Nephron (organoid): ENCODE results near the gene MAD2L1BP.

Experiments used
- H3K27ac Mint-ChIP-seq, 3 experiments: 2 replicates each; pipeline ENCODE4 v1.8.0; 2020; ENCODE audit warnings: mixed read lengths in 3 of 3, mild to moderate bottlenecking in 2 of 3, moderate library complexity in 1 of 3
- H3K27me3 Mint-ChIP-seq: 2 replicates; pipeline ENCODE4 v1.8.0; 2021; ENCODE audit warnings: low read depth, mild to moderate bottlenecking, moderate library complexity, mixed read lengths
- H3K36me3 Mint-ChIP-seq: 2 replicates; pipeline ENCODE4 v1.8.0; 2020; ENCODE audit warnings: low read depth, mixed read lengths
- H3K4me1 Mint-ChIP-seq: 2 replicates; pipeline ENCODE4 v1.8.0; 2020; ENCODE audit warnings: mixed read lengths
- H3K4me3 Mint-ChIP-seq, 3 experiments: 2 replicates each; pipeline ENCODE4 v1.8.0; 2020; ENCODE audit warnings: mild to moderate bottlenecking in 3 of 3, mixed read lengths in 3 of 3, moderate library complexity in 2 of 3
- H3K9me3 Mint-ChIP-seq: 2 replicates; pipeline ENCODE4 v1.8.0; 2020; ENCODE audit warnings: mixed read lengths
- CTCF ChIP-seq, 3 experiments: fragments of 200-600 bp; sonication (generic); IDR thresholded peaks; one replicate each; pipeline ENCODE4 v1.5.0; 2021; ENCODE audit warnings: antibody characterized with exemption in 3 of 3; ENCODE audit not compliant: unreplicated experiment in 3 of 3

The MAD2L1BP gene

GRCh38 chr6:43623880-43624785 lies 11.5 kb upstream of the MAD2L1BP start:
- TF ChIP-seq CTCF (IDR thresholded peaks at IDR 0.05; ENCODE audit: unreplicated experiment in 3 of 3) = no peak
- H3K4me1 Mint-ChIP-seq = peaks cover 20% of the 10 kb centered on the region
- H3K36me3 Mint-ChIP-seq = peaks cover 57% of the 10 kb centered on the region
- no peak overlapping the region for H3K27ac Mint-ChIP-seq
- H3K4me3 Mint-ChIP-seq = peak overlapping the region in 2 of 3 experiments; percentile 22 to 52
- no peaks in the 10 kb centered on the region for H3K9me3 Mint-ChIP-seq
- H3K27me3 Mint-ChIP-seq = no peaks in the 10 kb centered on the region

- Mint-ChIP-seq H3K4me3 (no peak overlapping the region), H3K36me3 (peaks cover 51% of the 10 kb centered on the region), H3K4me1 (peaks cover 20% of the 10 kb centered on the region), H3K27ac (no peak overlapping the region), H3K27me3 (no peaks in the 10 kb centered on the region), H3K9me3 (no peaks in the 10 kb centered on the region)
- TF ChIP-seq CTCF (IDR thresholded peaks at IDR 0.05; ENCODE audit: unreplicated experiment in 3 of 3) = no peak
Measured at GRCh38 chr6:43624786-43625288, 10.8 kb upstream of the MAD2L1BP start.

DNA sequence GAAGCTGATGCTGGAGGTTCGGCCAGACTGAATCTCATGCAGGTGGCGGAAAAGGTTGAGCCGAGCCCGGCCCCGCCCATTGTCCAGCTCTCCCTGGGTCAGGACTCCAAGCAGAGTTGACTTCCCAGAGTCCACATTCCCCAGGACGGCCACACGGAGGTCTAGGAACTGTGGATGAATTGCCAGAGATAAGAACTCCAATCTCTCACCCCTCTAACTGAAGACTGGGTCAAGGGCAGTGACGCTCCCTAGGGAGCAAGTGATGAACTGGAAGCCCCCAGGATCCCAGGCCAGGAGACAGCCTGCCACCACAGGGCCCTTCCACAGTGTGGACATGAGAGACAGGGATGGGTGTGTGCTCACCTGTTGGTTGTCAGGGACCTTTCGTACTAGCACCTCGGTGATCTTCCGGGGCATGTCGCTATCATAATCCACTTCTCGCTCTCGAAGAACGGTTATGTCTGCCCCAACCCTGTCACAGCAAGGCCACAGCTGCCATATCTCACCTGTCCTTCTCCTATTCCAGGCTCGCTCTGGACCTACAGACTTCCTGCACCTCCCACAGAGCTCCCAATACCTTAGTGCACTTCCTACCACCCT lies 10.1 kb upstream of the MAD2L1BP start:
- Mint-ChIP-seq H3K27ac (no peak overlapping the region), H3K9me3 (no peaks in the 10 kb centered on the region), H3K4me1 (peaks cover 26% of the 10 kb centered on the region), H3K4me3 (peak overlapping the region in 2 of 3 experiments; percentile 26 to 47), H3K27me3 (no peaks in the 10 kb centered on the region), H3K36me3 (peaks cover 47% of the 10 kb centered on the region)
- TF ChIP-seq CTCF (IDR thresholded peaks at IDR 0.05; ENCODE audit: unreplicated experiment in 3 of 3) = no peak

GRCh38 chr6:43627008-43627825 lies 8.4 kb upstream of the MAD2L1BP start:
- peak overlapping the region; percentile 86 to 99 (median 96) for H3K4me3 Mint-ChIP-seq
- peak overlapping the region; percentile 82 to 91 (median 87) for H3K27ac Mint-ChIP-seq
- no peaks in the 10 kb centered on the region for H3K9me3 Mint-ChIP-seq
- no peaks in the 10 kb centered on the region for H3K27me3 Mint-ChIP-seq
- H3K36me3 Mint-ChIP-seq = peaks cover 34% of the 10 kb centered on the region
- no peak for TF ChIP-seq CTCF (IDR thresholded peaks at IDR 0.05; ENCODE audit: unreplicated experiment in 3 of 3)
- peaks cover 26% of the 10 kb centered on the region for H3K4me1 Mint-ChIP-seq

DNA sequence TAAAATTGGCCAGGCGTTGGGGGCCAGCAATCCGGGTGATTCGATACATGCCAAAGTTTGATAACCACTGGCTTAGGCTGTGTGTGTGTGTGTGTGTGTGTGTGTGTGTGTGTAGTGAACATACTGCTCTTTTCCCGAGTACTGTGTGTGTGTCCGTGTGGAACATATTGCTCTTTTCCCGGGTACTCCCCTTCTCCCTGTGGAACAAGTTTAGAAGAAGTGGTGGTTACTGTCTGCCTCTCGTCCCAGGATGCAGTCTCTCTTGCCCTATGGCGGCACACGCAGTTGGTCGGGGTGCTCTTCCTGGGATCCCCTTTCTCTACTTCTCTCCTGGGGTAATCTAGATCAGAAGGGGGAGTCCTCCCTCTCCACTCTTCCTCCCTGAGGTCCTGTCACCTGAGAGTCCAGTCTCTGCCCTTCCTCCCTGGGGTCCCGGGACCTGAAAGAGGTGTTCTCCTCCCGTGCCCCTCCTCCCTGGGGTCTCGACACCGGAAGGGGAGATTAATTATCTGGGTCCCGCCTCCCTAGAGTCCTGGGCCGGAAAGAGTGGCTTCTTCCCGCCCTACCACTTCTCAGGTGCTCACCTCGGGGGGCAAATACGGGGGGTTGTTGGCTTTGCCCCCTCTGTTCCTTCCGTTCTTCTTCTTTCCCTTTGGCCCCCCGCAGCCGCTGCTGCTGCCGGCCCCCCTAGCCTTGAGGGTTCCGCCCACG lies 7.1 kb upstream of the MAD2L1BP start:
- H3K9me3 Mint-ChIP-seq = no peaks in the 10 kb centered on the region

More for the DNA sequence above, 7.1 kb upstream of the MAD2L1BP start:
- Mint-ChIP-seq H3K27ac (peak overlapping the region; percentile 95 to 100 (median 97)), H3K27me3 (no peaks in the 10 kb centered on the region), H3K4me3 (peak overlapping the region; percentile 96 to 99 (median 97)), H3K4me1 (peaks cover 26% of the 10 kb centered on the region), H3K36me3 (peaks cover 24% of the 10 kb centered on the region)
- no peak for TF ChIP-seq CTCF (IDR thresholded peaks at IDR 0.05; ENCODE audit: unreplicated experiment in 3 of 3)
